ENCODE measurements around the gene TOX3. TPM values are rescaled to one million over a fixed set of nuclear protein-coding genes. Genes with fewer than 3 reads are reported as not detected.
A peak's percentile ranks its signal among the peaks of the same experiment; 100 is the strongest.

The TOX3 gene
- total and polyA plus RNA-seq, 2 of the 13 experiments (the other 11 are each of a cell fraction or from before 2014, with no cell fraction given) = 14.5 to 98.6 TPM

- TF ChIP-seq MXD3 (CRISPR knock-in tag; IDR thresholded peaks at IDR 0.05) (no peak), ZBTB20 (CRISPR knock-in tag; IDR thresholded peaks at IDR 0.05; ENCODE audit: borderline replicate concordance, low read depth) (peak; percentile 86; the same call in 1 of the 2 replicates), ZNF274 (CRISPR knock-in tag; IDR thresholded peaks at IDR 0.05) (no peak), ZSCAN22 (CRISPR knock-in tag; IDR thresholded peaks at IDR 0.05) (0 out of 2 replicates have a peak, but pooled peaks have one; percentile 47), FOXJ3 (CRISPR knock-in tag; IDR thresholded peaks at IDR 0.05; ENCODE audit: borderline replicate concordance) (peak; percentile 80; the same call in 1 of the 2 replicates), LBX2 (CRISPR knock-in tag; IDR thresholded peaks at IDR 0.05; ENCODE audit: borderline replicate concordance) (no peak), TAF1 (CRISPR knock-in tag; IDR thresholded peaks at IDR 0.05) (peak; percentile 40; the same call in 1 of the 2 replicates), NCOA2 (CRISPR knock-in tag; IDR thresholded peaks at IDR 0.05) (peak; percentile 80), HDAC6 (IDR thresholded peaks at IDR 0.05; ENCODE audit: low read depth, low read length) (no peak), ZNF792 (CRISPR knock-in tag; IDR thresholded peaks at IDR 0.05) (peak; percentile 77; the same call in 1 of the 2 replicates), ZNF570 (CRISPR knock-in tag; IDR thresholded peaks at IDR 0.05; ENCODE audit: borderline replicate concordance) (no peak), ZBTB43 (CRISPR knock-in tag; conservative IDR thresholded peaks at IDR 0.05) (peak; percentile 65; the same call in 1 of the 2 replicates), KLF9 (CRISPR knock-in tag; IDR thresholded peaks at IDR 0.05; ENCODE audit: low read depth) (no peak; the same call in 1 of the 2 replicates), ARID5B (CRISPR knock-in tag; IDR thresholded peaks at IDR 0.05) (peak; percentile 97), ZNF136 (CRISPR knock-in tag; IDR thresholded peaks at IDR 0.05; ENCODE audit: low read depth) (no peak; the same call in 1 of the 2 replicates), ATF6 (CRISPR knock-in tag; conservative IDR thresholded peaks at IDR 0.05) (no peak), MAFG (CRISPR knock-in tag; IDR thresholded peaks at IDR 0.05) (no peak), RARG (CRISPR knock-in tag; IDR thresholded peaks at IDR 0.05; ENCODE audit: low read depth) (no peak), SMARCC2 (IDR thresholded peaks at IDR 0.05) (no peak), ZNF691 (CRISPR knock-in tag; IDR thresholded peaks at IDR 0.05; ENCODE audit: borderline replicate concordance, low read depth) (0 out of 2 replicates have a peak, but pooled peaks have one; percentile 61)
Measured at GRCh38 chr16:52573365-52574299, 26.7 kb upstream of the TOX3 start (continued).
